Upper lobe of left lung (tissue), 6 donors: ENCODE measurements around the gene ZNF230. TPM values are rescaled to one million over a fixed set of nuclear protein-coding genes. Genes with fewer than 3 reads are reported as not detected.

Experiments
- ATAC-seq, 2 donors: fragments of 200-7000 bp; cut with Tn5 transposase; one replicate each; pipeline ENCODE4 v1.9.1; 2022; ENCODE audit warnings: mild to moderate bottlenecking in 2 of 2, moderate library complexity in 2 of 2; ENCODE audit not compliant: low FRiP score in 2 of 2
- DNase-seq, 2 donors: peaks; one replicate each; pipeline ENCODE4 v3.0.0-alpha.2; 2019 to 2020
- H3K27ac ChIP-seq, 4 donors: fragments of 200-600 bp; sonication (generic); one replicate each; pipeline ENCODE4 v1.5.1; 2016 to 2019
- H3K27me3 ChIP-seq, 4 donors: fragments of 200-600 bp; sonication (generic); one replicate each; pipeline ENCODE4 v1.5.1; 2017 to 2019
- H3K36me3 ChIP-seq, 4 donors: fragments of 200-600 bp; sonication (generic); one replicate each; pipeline ENCODE4 v1.5.1; 2016 to 2019
- H3K4me1 ChIP-seq, 4 donors: fragments of 200-600 bp; sonication (generic); one replicate each; pipeline ENCODE4 v1.5.1; 2018 to 2019
- H3K4me3 ChIP-seq, 4 donors: fragments of 200-600 bp; sonication (generic); one replicate each; pipeline ENCODE4 v1.5.1; 2017 to 2019; ENCODE audit warnings: mild to moderate bottlenecking in 2 of 4, moderate library complexity in 1 of 4
- H3K9me3 ChIP-seq, 4 donors: fragments of 200-600 bp; sonication (generic); one replicate each; pipeline ENCODE4 v1.5.1; 2018 to 2019
- EP300 ChIP-seq, 4 donors: sonication (generic); formaldehyde crosslinking; IDR thresholded peaks; one replicate each; pipeline ENCODE4 v1.5.1; 2017; ENCODE audit warnings: antibody characterized with exemption in 4 of 4, control low read depth in 2 of 4
- POLR2A ChIP-seq, 4 donors: fragments of 450-650 bp; IDR thresholded peaks; one replicate each; pipeline ENCODE4 v1.5.1; 2016 to 2017; ENCODE audit warnings: antibody characterized with exemption in 4 of 4, mild to moderate bottlenecking in 2 of 4
- POLR2AphosphoS5 ChIP-seq, 2 donors: sonication (generic); formaldehyde crosslinking; IDR thresholded peaks; one replicate each; pipeline ENCODE4 v1.5.1; 2017; ENCODE audit warnings: antibody characterized with exemption in 2 of 2
- WGBS, 2 donors: methylation state at CpG; one replicate each; pipeline ENCODE4 v1.1.5; 2017 to 2018; 5-methylcytosine and 5-hydroxymethylcytosine counted together
- total RNA-seq, 6 donors: library from RNA; depleted of rRNA in 4 of 6; stranded (reverse); fragments of >200 nt in 4 of 6; gene quantifications; one replicate each; pipeline versions ENCODE4 v1.1.0 to v1.2.1, GENCODE V29; 2016 to 2021
- TF ChIP-seq, protein P1 (sequence below), 6 experiments: fragments of 450-650 bp in 4 of 6; fragments of 200-600 bp in 2 of 6; sonication (generic) in 2 of 6; IDR thresholded peaks; one replicate each; pipeline ENCODE4 v1.5.1; 2016 to 2019; ENCODE audit warnings: antibody characterized with exemption in 6 of 6
- donor health status: DM: no; HTN: no; CAD: no; lungs with moderate emphysema.
- donor health status: DM: no; HTN: yes; CAD: no; lungs with severe emphysema.

ZNF230 gene
- total RNA-seq, 6 donors from 2014 or later = 2.2 to 6.4 (median 4.7) TPM

DNA sequence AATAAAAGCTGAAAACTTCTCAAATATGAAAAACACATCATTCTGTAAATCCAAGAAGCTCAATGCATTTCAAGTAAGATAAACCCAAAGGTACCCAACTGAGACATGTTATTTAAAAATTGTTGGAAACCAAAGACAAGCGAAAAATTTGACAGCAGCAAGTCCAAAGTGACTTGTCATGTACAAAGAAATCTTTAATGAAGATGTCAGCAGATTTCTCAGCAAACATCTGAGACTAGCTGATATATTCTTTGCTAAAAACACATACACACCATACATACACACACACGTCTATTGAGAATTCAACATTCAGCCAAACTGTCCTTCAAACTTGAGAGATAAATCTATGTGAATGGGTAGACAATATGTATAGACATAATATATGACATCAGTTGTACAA is 16.7 kb downstream of the ZNF230 start:
- H3K27me3 ChIP-seq = no peaks in the 10 kb centered on the region
- ATAC-seq = no peak

DNA sequence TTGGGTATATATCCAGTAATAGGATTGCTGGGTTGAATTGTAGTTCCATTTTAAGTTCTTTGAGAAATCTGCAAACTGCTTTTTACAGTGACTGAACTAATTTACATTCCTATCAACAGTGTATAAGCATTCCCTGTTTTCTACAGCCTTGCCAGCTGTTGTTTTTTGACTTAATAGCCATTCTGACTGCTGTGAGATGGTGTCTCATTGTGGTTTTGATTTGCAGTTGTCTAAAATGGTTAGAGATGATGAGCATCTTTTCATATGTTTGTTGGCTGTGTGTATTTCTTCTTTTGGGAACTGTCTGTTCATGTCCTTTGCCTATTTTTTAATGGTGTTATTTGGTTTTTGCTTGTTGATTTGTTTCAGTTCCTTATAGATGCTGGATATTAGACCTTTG is 18.5 kb downstream of the ZNF230 start:
- no peak overlapping the region for H3K4me3 ChIP-seq
- no peaks in the 10 kb centered on the region for H3K27me3 ChIP-seq
- H3K4me1 ChIP-seq = peaks cover 3 to 10% (median 7%) of the 10 kb centered on the region in 4 donors
- no peak for ATAC-seq
- no peak for DNase-seq
- TF ChIP-seq EP300 (IDR thresholded peaks at IDR 0.05) = no peak
- no peak for TF ChIP-seq POLR2A (IDR thresholded peaks at IDR 0.05)
- no peak for TF ChIP-seq POLR2AphosphoS5 (IDR thresholded peaks at IDR 0.05)
- H3K9me3 ChIP-seq = peaks cover 0 to 6% (median 2%) of the 10 kb centered on the region in 4 donors
- H3K27ac ChIP-seq = no peak overlapping the region
- H3K36me3 ChIP-seq = no peaks in the 10 kb centered on the region

More for the DNA sequence above, 16.7 kb downstream of the ZNF230 start:
- 35 to 41% methylated on average over 2 of the region's 2 CpGs for WGBS, 2 donors
- Histone ChIP-seq H3K36me3 (no peaks in the 10 kb centered on the region), H3K4me3 (no peak overlapping the region), H3K9me3 (peaks cover 0 to 21% (median 9%) of the 10 kb centered on the region in 4 donors), H3K4me1 (no peaks in the 10 kb centered on the region), H3K27ac (no peak overlapping the region)
- DNase-seq = no peak
- TF ChIP-seq POLR2AphosphoS5 (IDR thresholded peaks at IDR 0.05) (no peak), EP300 (IDR thresholded peaks at IDR 0.05) (no peak), POLR2A (IDR thresholded peaks at IDR 0.05) (no peak)
- TF ChIP-seq, protein P1, sequence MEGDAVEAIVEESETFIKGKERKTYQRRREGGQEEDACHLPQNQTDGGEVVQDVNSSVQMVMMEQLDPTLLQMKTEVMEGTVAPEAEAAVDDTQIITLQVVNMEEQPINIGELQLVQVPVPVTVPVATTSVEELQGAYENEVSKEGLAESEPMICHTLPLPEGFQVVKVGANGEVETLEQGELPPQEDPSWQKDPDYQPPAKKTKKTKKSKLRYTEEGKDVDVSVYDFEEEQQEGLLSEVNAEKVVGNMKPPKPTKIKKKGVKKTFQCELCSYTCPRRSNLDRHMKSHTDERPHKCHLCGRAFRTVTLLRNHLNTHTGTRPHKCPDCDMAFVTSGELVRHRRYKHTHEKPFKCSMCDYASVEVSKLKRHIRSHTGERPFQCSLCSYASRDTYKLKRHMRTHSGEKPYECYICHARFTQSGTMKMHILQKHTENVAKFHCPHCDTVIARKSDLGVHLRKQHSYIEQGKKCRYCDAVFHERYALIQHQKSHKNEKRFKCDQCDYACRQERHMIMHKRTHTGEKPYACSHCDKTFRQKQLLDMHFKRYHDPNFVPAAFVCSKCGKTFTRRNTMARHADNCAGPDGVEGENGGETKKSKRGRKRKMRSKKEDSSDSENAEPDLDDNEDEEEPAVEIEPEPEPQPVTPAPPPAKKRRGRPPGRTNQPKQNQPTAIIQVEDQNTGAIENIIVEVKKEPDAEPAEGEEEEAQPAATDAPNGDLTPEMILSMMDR (IDR thresholded peaks at IDR 0.05) = no peak

DNA sequence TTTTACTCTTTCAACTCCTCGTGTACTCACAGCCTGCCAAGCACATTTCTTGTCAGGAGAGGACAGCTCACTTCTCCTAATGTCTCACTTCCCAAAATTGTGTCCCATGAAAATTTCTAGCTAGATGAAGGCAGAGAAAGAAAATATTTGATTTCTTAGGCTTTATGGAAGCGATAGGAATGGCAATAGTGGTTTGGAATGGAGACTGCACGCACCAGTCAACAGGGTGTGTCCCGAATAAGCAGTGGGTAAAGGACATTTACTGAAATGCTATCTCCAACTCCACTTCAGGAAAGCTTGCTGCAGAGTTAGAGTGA is 22.1 kb downstream of the ZNF230 start:
- TF ChIP-seq, protein P1 (IDR thresholded peaks at IDR 0.05) = no peak
- no peak for TF ChIP-seq POLR2AphosphoS5 (IDR thresholded peaks at IDR 0.05)
- H3K27ac ChIP-seq = peak overlapping the region in 3 of 4 donors; percentile 57 to 81 (median 57)
- no peak for DNase-seq
- peak overlapping the region; percentile 57 to 85 (median 69) for H3K4me3 ChIP-seq
- ATAC-seq = no peak
- 43 to 55% methylated on average over 4 of the region's 4 CpGs for WGBS, 2 donors
- no peaks in the 10 kb centered on the region for H3K27me3 ChIP-seq
- H3K36me3 ChIP-seq = peaks cover 18 to 32% (median 30%) of the 10 kb centered on the region in 4 donors
- H3K4me1 ChIP-seq = peaks cover 3 to 10% (median 8%) of the 10 kb centered on the region in 4 donors
- H3K9me3 ChIP-seq = peaks cover 12 to 25% (median 17%) of the 10 kb centered on the region in 4 donors

DNA sequence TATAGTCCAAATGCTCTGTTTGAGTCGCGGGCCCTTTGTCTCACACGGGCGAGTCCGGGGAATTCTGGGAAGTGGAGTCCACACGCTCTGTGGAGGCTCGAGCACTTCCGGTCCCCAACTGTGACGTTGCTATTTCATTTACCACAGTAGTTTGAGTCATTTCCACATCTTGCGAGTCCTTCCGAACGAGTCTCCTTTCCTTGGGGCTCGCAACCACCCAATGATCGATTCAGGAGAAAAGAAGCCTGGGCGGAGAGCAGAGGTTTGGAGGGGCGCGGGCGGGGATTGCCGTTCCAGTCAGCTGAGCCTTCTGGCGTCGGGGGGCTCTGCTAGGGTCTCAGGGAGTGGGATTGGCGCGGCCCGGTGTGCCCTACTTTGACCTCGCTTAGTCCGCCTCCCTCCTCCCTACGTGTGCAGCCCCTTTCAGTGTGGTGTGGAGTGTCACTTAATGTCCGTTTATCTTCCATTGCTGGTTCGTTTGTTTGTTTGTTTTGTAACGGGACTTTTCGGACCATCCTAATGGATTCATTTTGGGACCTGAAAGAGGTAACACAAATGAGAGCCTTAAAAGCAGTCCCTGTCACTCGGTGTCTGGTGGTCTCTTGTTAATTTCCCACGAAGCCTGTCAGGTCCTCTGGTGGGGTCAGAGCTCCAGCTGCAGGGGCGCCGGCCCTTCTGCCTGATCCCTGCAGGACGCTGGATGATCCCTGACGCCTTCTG is 22.6 kb downstream of the ZNF230 start, which contains the start of gene ZNF222:
Gene ZNF222, plus strand, starts transcription at position 163 of the 720 bp plus-strand sequence. Its CDS starts 58 bp downstream, at position 221.
- ATAC-seq = peak; percentile 91 to 99
- no peaks in the 10 kb centered on the region for H3K27me3 ChIP-seq
- H3K9me3 ChIP-seq = peaks cover 16 to 30% (median 21%) of the 10 kb centered on the region in 4 donors
- DNase-seq = peak; percentile 57 to 91
- H3K27ac ChIP-seq = peak within 1 kb of the TSS in 3 of 4 donors; percentile 57 to 81 (median 57)
- H3K4me1 ChIP-seq = peaks cover 3 to 10% (median 8%) of the 10 kb centered on the region in 4 donors
- H3K4me3 ChIP-seq = peak within 1 kb of the TSS; percentile 57 to 85 (median 69)
- WGBS, 2 donors = 3 to 4% methylated on average over 36 to 37 of the region's 37 CpGs
- H3K36me3 ChIP-seq = peaks cover 18 to 37% (median 35%) of the 10 kb centered on the region in 4 donors
- no peak for TF ChIP-seq EP300 (IDR thresholded peaks at IDR 0.05)
- TF ChIP-seq POLR2A (IDR thresholded peaks at IDR 0.05) = peak in 1 of 4 donors; percentile 23
- TF ChIP-seq, protein P1 (IDR thresholded peaks at IDR 0.05) = no peak
- peak; percentile 12 to 34 for TF ChIP-seq POLR2AphosphoS5 (IDR thresholded peaks at IDR 0.05)

DNA sequence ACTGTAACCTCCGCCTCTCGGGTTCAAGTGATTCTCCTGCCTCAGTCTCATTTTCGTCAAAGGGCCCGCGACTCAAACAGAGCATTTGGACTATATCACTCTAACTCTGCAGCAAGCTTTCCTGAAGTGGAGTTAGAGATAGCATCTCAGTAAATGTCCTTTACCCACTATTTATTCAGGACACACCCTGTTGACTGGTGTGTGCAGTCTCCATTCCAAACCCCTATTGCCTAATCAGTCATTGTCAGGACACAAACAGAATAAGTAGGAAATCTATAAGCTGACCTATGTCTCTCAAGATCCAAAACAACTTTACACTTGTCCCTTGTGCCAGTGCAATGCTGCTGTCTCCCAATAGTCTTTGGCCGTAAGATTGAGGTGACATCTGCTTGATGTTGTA is 23.9 kb downstream of the ZNF230 start:
- no peak overlapping the region for H3K4me3 ChIP-seq
- DNase-seq (no peak), ATAC-seq (no peak)
- peaks cover 3 to 10% (median 8%) of the 10 kb centered on the region in 4 donors for H3K4me1 ChIP-seq
- peaks cover 18 to 49% (median 46%) of the 10 kb centered on the region in 4 donors for H3K36me3 ChIP-seq
- 98 to 99% methylated on average over 6 of the region's 6 CpGs for WGBS, 2 donors
- TF ChIP-seq POLR2A (IDR thresholded peaks at IDR 0.05) (no peak), POLR2AphosphoS5 (IDR thresholded peaks at IDR 0.05) (no peak)
- H3K27me3 ChIP-seq = no peaks in the 10 kb centered on the region
- H3K27ac ChIP-seq = no peak overlapping the region
- H3K9me3 ChIP-seq = peaks cover 28 to 43% (median 34%) of the 10 kb centered on the region in 4 donors
